Activated naive CD8-positive, alpha-beta T cell treated with anti-CD3 and anti-CD28 coated beads, Interleukin-2, amount 50 U/mL, for 16 hours (primary cell): Measurements from ENCODE around the gene DCUN1D1.

Experiments used
- DNase-seq: peaks from one replicate; pipeline ENCODE4 v3.0.0-alpha.2; 2020; ENCODE audit warnings: low read depth, low spot score

The DCUN1D1 gene

DNA sequence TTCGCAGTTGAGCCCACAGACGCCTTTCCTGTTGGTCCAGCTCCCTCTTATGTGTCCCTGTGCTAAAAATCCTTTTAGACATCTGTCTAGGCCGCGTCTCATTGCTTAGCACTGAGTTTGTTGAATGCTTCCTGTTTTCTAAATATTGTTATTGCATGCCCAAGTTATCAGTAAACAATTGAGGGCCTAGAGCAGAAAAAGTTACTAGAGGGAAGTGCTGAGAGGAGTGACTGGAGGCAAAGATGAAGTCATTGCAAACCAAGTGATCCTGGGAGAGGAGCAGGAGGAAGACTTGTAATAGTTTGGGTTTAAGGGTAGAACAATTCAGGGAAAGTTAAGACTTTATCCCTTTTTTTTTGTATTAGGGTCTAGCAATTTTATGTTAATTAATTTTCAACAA lies 88.1 kb downstream of the DCUN1D1 start:
- no peak for DNase-seq

DNA sequence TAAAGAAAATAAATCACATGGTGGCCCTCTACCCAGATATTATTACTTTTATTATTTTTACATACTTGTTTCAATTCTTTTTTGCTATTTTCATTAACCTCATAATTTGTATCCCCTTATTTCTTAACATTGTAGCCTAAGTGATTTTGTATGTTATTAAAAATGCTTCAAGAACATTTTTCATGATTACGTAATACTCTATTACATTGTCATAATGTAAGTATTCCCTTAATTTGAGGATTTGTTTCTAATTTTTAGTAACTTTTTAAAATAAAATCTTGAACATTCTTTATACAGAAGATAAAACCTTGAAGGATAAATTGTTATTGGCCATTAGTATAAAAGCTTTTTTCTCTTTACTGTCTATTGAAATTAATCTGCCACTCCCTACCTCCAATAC lies 89.0 kb downstream of the DCUN1D1 start:
- DNase-seq, result no peak

DNA sequence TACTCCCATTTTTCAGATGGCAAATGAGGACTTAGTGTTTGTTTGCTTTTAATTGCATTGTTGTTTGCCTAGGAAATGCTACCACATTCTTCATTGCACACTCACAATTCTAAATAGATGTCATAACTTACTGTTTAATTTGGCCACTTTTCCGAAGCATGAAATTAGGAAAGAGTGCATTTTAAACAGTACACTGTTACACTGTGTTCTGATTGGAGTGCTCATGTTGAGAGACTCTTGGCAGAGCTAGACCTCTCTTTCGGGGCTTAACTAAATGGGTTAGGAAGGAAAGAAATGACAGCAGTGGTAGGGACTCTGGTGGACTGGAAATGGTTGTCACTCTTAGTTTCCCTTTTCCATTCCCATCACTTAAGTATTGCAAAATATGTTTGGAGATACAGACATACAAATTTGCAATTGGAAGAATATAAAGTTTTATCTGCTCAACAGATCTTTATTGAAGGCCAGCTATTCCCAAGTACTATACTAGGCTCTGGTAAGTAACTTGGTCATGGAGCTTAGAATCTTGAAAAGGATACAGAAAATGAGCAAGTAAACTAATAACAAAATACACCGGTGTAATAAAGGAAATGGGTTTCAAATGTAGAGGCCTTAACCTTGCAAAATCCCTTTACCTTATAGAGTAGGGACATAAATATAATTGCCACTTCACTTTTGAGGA lies 90.2 kb downstream of the DCUN1D1 start:
- no peak for DNase-seq
